Type B pancreatic cell (in vitro differentiated cells): ENCODE data around the gene STK11IP. TPM values are rescaled to one million over a fixed set of nuclear protein-coding genes. Genes with fewer than 3 reads are reported as not detected.

Experiments
- DNase-seq: peaks from one replicate; pipeline ENCODE4 v3.0.0; 2021; ENCODE audit warnings: mixed read lengths; ENCODE audit not compliant: unreplicated experiment; ENCODE audit errors: extremely low spot score
- H3K27ac Mint-ChIP-seq: 2 replicates; pipeline ENCODE4 v1.8.0; 2021; ENCODE audit warnings: mild to moderate bottlenecking, mixed read lengths
- H3K27me3 Mint-ChIP-seq: 2 replicates; pipeline ENCODE4 v1.8.0; 2021; ENCODE audit warnings: mixed read lengths
- H3K36me3 Mint-ChIP-seq: 2 replicates; pipeline ENCODE4 v1.8.0; 2021; ENCODE audit warnings: mixed read lengths
- H3K4me1 Mint-ChIP-seq: one replicate; pipeline ENCODE4 v1.8.0; 2021; ENCODE audit warnings: mixed read lengths; ENCODE audit not compliant: unreplicated experiment
- H3K4me3 Mint-ChIP-seq: 2 replicates; pipeline ENCODE4 v1.8.0; 2021; ENCODE audit warnings: mild to moderate bottlenecking, mixed read lengths
- H3K9me3 Mint-ChIP-seq: 2 replicates; pipeline ENCODE4 v1.8.0; 2021; ENCODE audit warnings: mixed read lengths
- microRNA-seq: library from miRNA; unstranded; fragments of <30 nt; microRNA quantifications from one replicate; pipeline ENCODE4, GENCODE V29; 2020
- total RNA-seq: library from RNA; stranded (reverse); gene quantifications from 2 replicates; pipeline ENCODE4 v1.2.1, GENCODE V29; 2021; ENCODE audit warnings: low replicate concordance
- TF ChIP-seq, protein P1 (sequence below): fragments of 200-600 bp; sonication (generic); conservative IDR thresholded peaks from 2 replicates; pipeline ENCODE4 v1.5.0; 2021; ENCODE audit warnings: antibody characterized with exemption, mild to moderate bottlenecking

The STK11IP gene
- total RNA-seq, 1 donor from 2014 or later: 42.5 TPM

DNA sequence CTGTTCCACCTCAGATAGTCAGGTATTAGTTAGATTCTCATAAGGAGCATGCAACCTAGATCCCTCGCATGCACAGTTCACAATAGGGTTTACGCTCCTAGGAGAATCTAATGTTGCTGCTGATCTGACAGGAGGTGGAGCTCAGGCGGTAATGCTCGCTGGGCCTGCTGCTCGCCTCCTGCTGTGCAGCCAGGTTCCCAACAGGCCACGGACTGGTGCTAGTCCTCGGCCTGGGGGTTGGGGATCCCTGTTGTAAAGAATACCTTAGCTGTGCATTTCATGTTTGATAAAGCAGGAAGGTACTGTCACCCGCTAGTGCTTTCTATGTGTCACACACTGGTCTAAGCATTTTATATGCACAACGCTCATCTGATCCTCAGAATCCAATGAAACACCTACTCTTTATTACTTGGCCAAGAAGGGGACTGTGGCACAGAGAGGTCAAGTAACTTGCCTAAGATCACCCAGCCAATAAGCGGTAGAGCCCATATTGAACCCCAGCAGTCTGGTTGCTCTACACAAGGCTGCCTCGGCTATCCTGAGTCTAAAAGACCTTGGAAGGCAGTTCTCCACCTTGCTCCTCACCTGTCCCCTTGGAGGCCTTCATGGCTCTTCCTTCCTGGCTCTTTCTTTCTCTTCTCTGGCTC, 65.6 kb downstream of the STK11IP start:
- Mint-ChIP-seq H3K36me3 (peaks cover 4% of the 10 kb centered on the region), H3K27ac (no peak overlapping the region), H3K4me1 (peaks cover 5% of the 10 kb centered on the region), H3K9me3 (peaks cover 23% of the 10 kb centered on the region), H3K4me3 (no peak overlapping the region), H3K27me3 (no peaks in the 10 kb centered on the region)
- TF ChIP-seq, protein P1, sequence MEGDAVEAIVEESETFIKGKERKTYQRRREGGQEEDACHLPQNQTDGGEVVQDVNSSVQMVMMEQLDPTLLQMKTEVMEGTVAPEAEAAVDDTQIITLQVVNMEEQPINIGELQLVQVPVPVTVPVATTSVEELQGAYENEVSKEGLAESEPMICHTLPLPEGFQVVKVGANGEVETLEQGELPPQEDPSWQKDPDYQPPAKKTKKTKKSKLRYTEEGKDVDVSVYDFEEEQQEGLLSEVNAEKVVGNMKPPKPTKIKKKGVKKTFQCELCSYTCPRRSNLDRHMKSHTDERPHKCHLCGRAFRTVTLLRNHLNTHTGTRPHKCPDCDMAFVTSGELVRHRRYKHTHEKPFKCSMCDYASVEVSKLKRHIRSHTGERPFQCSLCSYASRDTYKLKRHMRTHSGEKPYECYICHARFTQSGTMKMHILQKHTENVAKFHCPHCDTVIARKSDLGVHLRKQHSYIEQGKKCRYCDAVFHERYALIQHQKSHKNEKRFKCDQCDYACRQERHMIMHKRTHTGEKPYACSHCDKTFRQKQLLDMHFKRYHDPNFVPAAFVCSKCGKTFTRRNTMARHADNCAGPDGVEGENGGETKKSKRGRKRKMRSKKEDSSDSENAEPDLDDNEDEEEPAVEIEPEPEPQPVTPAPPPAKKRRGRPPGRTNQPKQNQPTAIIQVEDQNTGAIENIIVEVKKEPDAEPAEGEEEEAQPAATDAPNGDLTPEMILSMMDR: no peak
- no peak for DNase-seq

DNA sequence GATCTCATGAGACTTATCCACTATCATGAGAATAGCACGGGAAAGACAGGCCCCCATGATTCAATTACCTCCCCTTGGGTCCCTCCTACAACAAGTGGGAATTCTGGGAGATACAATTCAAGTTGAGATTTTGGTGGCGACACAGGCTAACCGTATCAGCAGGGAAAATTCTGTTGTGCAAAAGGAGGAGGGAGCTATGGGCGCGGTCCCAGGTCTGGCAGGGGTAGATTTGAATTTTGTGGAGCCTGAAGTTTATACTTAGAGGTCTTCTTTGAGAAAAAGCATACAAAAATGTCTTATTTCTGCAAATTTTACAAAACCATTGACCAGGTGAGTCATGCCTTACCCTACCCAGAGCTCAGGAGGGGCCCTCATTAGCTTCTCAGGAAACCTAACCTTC, 66.4 kb downstream of the STK11IP start:
- Mint-ChIP-seq H3K36me3 (peaks cover 4% of the 10 kb centered on the region), H3K9me3 (peaks cover 23% of the 10 kb centered on the region), H3K4me3 (no peak overlapping the region)

DNA sequence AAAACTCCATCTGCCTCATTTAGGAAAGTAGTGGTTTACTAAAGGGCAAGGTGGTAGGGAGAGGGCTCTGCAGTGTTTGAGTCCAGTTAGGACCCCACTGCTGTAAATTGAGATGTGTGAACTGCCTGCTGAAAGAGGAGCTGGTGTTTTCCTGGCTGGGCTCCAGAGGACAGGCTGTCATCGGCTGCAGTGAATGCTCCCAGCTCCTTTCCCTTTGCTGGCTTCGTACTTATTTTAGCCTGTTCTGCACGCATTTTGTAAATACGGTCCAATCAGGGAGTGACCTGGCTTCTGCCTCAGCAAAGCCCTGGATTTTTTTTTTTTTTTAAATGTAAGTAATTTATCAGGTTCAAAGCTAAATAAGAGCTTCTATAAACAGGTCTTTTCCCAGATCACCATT, 67.3 kb downstream of the STK11IP start:
- TF ChIP-seq, protein P1: no peak
- peaks cover 5% of the 10 kb centered on the region for H3K4me1 Mint-ChIP-seq

More for the DNA sequence above, 66.4 kb downstream of the STK11IP start:
- peaks cover 5% of the 10 kb centered on the region for H3K4me1 Mint-ChIP-seq
- DNase-seq: no peak
- H3K27ac Mint-ChIP-seq: no peak overlapping the region
- H3K27me3 Mint-ChIP-seq: peaks cover 3% of the 10 kb centered on the region
- TF ChIP-seq, protein P1: no peak

DNA sequence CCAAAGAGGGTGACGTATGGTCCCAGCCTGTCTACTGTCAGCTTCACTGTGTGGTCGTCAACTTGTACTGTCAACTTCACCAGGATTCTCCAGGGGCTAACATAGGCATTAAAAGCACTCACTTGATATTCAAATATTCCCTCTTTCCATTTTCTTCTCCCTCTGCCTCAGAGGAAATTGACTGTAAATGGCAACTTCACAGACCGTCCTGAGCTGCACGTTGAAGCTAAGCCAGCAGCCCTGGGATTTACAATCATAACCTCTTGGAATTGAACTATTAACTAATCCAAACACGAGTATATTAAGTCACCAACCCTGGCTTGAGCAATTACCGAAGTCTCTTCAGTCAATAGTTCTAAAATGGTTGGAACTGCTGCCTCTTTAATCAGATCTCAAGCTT, 68.3 kb downstream of the STK11IP start:
- Mint-ChIP-seq H3K9me3 (peaks cover 15% of the 10 kb centered on the region), H3K27ac (no peak overlapping the region), H3K4me3 (no peak overlapping the region), H3K36me3 (peaks cover 4% of the 10 kb centered on the region), H3K4me1 (peaks cover 5% of the 10 kb centered on the region), H3K27me3 (peaks cover 12% of the 10 kb centered on the region)
- TF ChIP-seq, protein P1: no peak
- DNase-seq: no peak

More for the DNA sequence above, 67.3 kb downstream of the STK11IP start:
- Mint-ChIP-seq H3K36me3 (peaks cover 4% of the 10 kb centered on the region), H3K27me3 (peaks cover 7% of the 10 kb centered on the region), H3K9me3 (peaks cover 23% of the 10 kb centered on the region), H3K27ac (no peak overlapping the region), H3K4me3 (no peak overlapping the region)
- DNase-seq: no peak

Small RNAs within 50 kb of the gene (microRNA-seq; reads per million reads assigned to microRNA genes)
- not detected for gene MIR3132

Other genes starting within 250 kb of the STK11IP start
- gene DNPEP, start 209.9 kb upstream of the STK11IP start, total RNA-seq: 54.1 and 56.1 TPM in 2 replicates
- 1.4 and 9.3 TPM in 2 replicates for gene DES, start 179.5 kb upstream of the STK11IP start, total RNA-seq
- 11.5 and 49.4 TPM in 2 replicates for gene SPEG, start 163.0 kb upstream of the STK11IP start, total RNA-seq
- gene GMPPA, start 99.0 kb upstream of the STK11IP start, total RNA-seq: 34.4 and 48.8 TPM in 2 replicates
- 0.79 and 0.99 TPM in 2 replicates for gene ASIC4, start 83.4 kb upstream of the STK11IP start, total RNA-seq
- 47.5 and 73.7 TPM in 2 replicates for gene CHPF, start 54.0 kb upstream of the STK11IP start, total RNA-seq
- gene TMEM198, start 53.8 kb upstream of the STK11IP start, total RNA-seq: 7.8 and 9.7 TPM in 2 replicates
- gene OBSL1, start 26.3 kb upstream of the STK11IP start, total RNA-seq: 118 and 197 TPM in 2 replicates
- gene INHA, start 25.5 kb upstream of the STK11IP start, total RNA-seq: 1.2 and 1.3 TPM in 2 replicates
- 8.0 and 15.8 TPM in 2 replicates for gene SLC4A3, start 29.8 kb downstream of the STK11IP start, total RNA-seq